Stimulated activated CD4-positive, alpha-beta T cell treated with anti-CD3 and anti-CD28 coated beads, Interleukin-15, amount 100 ng/mL, for 48 hours (primary cell): ENCODE measurements around the gene NINL.
"Not testable (repeated sequence)": the region's sequence is repeated elsewhere in the genome, so short reads cannot be mapped to it uniquely, and the experiment has no call there.

Experiments
- DNase-seq, 2 donors: peaks; one replicate each; pipeline ENCODE4 v3.0.0-alpha.2; 2020; ENCODE audit warnings: low read depth in 2 of 2

Gene NINL

DNA sequence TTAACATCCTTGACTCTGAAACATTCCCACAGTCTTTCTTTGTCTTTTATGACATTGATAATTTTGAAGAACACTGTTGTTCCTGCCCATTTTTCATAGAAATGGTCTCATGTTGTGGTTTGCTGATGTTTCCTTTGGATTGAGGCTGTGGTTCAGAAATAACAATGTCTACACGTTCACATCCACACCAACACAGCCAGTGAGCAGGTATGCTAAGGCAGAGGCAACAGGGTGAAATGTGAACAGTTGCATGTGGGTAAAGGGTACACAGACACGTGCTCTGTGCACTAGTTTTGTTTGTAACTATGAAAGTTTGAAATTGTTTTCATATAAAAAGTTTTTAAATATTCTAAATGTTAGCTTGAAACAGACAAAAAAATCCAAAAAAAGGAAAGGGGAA, 99.5 kb downstream of the NINL start:
- no peak for DNase-seq

DNA sequence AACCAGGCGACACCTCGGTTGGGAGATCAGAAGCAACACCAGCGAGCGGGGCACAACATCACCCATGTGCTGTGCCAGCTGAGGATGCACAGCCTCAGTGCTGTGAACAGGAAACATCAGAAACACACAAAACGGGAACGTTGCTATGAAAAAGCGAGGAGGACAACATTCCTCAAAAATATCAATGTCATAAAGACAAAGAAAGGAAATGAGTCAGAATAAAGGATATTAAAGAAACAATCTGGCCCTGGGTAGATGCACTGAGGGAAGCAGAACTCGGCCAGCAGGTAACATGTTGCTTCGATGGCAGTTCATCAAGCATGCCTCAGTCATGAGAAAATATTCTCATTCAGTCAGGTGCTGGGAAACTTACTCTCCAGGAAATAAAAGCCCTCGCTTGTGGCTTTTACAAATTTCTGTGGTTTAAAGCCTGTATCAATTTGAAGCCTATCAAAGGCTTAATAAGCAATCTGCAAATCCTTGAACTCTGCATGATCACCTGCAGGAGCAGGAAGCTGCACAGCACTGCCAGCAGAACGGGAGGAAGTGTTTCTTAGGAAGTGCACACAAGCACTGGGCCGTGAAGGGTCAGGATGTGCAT, 100.3 kb downstream of the NINL start:
- no peak for DNase-seq

DNA sequence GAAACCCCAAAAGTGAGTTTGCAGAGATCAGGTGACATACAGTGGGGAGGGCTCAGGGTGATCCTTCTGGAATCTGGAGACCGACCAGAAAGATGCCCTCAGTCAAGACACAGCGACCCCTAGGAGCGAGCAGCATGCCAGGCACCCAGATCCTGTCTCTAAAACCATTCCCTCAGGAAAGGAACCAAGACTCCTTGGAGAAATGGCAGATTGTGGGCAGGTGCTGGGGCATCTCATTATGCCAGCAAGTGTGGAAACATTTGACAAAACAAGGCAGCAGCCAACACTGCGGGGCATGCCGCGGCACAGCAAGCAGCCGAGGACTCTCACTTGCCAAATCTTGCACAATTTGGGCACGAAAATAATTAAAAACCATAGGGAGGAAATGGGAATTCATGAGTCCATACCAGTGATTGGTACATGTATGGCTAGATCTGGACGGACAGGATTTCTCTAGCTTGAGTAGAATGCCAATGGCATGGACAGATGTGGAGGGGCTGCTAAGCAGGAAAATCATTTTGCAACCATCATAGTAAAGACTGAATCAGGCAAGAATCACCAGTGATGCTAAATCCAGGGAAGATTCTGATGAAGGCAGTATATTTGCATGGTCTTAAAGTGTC, 101.0 kb downstream of the NINL start:
- no peak for DNase-seq

DNA sequence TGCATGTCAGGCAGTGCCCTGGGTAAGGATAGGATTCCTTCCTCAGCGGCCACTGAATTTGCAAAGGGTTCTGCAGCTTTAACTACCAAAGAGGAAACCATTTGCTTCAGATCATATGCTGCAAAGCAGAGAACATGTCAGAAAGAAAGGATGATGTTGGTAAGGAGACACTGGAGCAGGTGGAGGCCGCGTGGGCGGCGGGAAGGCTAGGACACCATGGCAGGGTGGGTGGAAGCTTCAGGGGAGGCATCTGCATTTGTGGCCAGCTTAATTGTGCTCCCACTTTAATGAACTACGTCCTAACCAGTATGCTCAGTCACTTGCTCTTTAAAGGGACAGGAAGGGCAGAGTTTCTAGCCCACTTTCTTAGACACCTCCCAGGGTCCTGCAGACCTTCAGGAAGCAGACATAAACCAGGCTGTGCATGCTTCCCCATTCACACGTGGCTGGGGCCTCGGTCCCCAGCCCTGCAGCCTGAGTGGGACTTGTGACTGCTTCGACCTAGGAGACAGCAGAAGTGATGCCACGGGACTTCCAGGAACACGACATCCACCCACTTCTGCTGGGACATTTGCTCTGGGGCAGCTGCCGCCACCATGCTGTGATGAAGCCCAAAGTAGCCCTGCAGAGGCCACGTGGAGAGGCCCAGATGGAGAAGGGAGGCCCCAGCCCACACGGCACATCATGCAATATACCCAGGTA, 101.7 kb downstream of the NINL start:
- no peak for DNase-seq

DNA sequence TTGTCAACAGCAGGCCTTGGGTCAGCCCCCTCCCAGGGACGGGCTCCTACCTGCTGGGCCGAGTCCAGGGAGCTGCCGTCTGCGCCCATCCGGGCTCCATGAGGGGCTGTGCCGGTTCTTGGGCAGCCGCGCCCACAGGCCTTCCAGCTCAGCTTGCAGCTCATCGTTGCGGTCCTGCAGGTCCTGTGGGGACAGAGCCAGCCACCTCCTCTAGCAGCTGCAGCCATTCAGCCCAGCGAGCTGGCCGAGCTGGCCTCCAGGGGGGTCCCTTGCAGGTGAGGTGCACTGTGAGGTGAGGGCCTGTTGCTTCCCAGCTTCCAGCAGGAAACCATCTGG, 103.4 kb downstream of the NINL start:
- DNase-seq = no peak

DNA sequence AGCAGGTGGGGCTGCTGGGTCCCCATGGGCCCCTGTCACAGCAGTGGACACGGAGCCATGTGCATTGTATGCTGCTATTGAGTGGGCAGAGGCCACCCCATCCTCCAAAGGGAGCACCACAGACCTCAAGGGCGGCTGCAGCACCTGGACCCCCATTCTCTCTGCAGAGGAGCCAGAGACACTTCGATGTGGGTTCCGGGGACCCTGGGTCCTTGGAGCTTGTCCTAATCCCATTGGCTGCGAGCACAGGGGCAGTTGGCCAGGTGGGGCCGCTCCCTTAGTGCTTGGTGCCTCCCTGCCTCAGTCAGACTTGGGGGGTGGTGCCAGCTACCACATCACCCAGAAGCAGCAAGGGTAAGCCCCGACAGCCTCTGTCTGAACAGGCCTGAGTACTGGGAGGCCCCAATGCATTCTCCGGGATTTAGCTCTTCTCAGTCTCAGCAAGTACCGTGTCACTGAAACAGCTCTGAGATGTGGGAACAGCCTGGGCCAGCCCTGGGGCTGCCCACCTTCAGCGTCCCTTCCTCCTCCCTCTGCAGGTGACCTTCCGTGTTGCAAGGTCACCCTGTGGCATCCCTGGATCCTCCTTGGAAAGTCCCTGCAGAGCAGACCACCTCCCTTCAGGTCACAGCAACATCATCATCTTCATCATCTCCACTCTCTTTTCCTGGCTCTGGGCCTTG, 104.0 kb downstream of the NINL start:
- no peak for DNase-seq

DNA sequence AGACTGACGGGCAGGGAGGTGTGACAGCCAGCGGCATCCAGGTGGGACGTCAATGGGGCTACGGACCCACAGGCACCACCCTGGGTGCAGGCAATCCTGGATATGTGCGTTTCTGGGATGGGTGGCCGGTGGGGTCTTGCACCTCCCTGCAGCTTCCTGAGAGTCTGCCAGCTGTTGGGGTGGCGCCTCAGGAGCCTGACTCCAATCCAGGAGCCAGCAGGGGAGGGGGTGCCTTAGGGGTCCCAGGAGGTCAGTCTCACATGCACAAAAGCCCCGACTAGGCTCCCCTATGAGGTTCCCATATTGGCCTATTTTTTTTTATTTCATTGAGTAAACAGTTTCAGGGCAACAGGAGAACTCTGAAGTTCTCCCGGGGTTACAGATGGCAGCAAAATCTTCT, 104.5 kb downstream of the NINL start:
- no peak for DNase-seq

DNA sequence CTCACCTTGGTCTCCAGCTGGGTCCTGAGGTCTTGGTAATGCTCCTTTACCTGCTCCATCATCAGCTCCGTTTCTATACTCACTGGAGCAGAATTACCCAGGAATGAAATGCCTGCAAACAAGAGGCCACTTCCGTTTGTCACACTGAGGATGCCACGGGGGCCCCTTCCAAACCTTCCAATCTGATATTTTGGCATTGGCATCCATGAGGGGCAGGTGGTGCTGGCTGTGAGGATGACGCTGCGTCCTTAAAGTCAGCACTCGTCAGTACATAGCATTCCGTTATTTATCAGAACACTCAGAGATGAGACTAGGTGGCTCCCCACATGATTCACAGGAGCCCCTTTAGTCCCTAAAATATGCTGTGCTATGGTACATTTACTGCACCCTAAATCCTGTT, 105.2 kb downstream of the NINL start:
- DNase-seq = no peak

DNA sequence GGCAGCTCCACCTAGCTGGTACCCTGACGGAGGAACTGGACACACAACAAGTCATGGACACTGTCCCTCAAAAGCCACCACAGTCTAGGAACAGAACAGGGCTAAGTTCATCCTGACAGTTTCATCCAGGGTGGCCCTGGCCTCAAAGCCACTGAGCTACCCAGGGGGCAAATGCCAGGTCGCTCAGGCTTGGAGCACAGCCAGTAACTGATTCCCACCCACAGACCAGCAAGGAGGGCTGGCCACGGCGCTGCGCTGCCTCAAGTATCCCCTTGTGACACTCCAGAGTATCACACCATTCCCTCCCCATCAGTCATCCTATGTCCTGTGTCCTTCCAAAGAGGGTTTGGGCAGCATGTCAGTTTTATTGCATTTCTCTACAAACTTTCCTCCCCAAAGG, 105.7 kb downstream of the NINL start:
- DNase-seq = no peak

DNA sequence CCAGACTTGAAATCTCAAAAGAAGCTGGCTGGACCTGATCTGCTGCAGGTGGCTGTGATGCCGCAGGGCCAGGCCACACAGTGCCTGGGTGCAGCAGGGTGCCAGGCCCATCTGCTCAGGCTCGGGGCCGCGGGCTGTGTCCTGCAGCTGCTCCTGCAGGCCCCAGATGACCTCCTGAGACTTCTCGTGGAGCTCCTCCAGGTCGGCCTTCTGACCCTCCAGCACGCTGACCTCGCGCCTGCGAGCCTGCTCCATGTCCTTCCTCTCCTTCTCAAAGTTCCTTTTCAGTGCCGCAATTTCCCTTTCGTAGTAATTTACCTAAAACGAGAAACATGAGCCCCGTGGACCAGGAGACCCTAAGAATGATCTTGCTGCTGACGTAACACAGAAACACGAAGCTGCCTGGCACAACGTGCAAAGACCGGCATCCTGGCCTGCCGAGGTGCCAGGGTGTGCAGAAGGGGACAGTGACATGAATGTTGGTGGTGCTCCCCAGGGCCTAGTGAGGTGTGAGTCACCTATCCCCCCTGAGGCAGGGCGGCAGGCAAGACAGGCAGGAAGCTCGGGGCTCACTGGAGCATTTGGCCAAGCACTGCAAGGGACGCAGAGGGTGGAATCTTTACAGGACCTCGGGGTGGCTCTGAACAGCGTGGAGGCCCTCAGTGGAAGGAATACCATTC, 106.3 kb downstream of the NINL start:
- no peak for DNase-seq

DNA sequence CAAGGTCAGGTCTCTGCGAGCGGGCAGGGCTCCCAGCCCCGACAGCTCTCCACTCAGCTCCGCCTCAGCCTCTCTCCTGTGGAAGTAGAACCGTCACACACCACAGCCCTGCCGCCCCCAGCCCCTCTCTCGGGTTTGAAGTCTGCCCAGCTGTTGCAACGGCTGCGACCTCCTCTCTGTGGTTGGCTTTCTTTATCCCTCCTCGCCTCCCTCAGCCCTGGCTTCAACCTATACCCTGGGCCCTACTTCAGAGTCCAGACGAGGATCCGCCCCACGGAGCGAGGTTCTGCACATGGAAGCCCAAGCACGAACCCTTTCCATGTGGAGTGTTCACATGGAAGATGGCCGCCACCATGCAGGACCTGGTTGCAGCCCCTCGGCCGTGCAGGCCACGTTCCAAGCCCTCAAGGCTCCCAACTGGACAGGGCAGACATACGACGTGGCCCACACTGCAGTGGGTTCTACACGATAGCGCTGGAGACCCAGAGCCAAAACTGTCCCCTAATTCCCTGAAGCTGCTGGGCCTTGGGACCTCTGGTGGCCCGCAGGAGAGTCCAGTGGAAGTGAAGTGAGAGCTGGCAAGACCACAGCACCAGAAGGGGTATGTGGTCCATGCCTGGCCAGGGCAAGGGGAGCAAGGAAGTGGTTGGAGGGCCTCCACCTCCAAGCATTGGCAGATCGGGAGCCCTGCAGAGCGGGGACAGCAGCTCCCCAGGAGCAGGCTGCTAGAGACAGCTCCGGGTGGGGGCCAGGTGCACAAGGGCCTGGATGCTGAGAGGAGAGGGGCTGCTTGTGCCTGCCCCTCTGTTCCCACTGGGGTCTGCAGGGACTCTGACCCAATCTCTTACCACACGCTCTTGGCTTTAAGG, 108.1 kb downstream of the NINL start:
- no peak for DNase-seq

DNA sequence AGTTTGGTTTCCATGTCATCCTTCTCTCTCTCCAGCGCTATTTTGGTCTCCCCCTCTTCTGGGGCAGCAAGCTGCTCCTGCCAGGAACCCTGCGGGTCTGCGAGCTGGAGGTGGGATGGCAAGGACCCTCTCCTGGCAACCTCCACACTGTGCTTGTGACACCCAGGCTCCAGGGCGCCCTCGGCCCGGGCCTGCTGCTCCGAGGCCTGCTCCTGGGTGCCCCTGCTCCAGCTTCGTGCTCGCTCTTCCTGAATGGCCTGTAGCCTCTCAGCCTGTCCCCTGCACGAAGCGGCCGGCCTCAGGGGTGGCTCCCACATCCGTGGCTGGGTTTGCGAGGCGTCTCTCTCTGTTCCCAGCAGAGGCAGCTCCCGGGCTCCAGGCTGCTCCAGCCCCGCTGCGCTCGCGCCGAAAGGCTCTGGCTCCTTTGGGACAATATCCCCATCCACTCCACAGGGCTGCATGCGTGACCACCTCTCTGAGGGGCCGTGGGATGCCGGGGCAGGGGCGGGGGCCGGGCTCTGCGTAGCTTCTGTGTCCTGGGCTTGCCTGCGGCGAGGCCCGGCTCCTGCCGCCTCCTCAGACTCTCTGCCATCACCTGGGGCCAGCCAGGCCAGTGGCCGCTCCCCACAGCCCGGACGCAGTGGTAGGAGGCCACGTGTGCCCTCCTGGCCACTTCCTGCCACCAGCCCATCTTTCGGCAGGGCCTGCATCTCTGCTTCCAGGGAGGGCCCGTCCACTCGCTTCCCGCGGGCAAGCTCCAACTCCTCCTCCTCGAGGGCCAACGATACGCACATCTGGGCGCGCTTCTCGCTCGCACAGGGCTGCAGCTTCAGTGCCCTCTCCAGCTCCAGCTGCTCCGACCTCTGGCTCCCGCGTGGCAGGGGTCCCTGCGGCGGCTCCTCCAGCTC, 109.0 kb downstream of the NINL start:
- no peak for DNase-seq

DNA sequence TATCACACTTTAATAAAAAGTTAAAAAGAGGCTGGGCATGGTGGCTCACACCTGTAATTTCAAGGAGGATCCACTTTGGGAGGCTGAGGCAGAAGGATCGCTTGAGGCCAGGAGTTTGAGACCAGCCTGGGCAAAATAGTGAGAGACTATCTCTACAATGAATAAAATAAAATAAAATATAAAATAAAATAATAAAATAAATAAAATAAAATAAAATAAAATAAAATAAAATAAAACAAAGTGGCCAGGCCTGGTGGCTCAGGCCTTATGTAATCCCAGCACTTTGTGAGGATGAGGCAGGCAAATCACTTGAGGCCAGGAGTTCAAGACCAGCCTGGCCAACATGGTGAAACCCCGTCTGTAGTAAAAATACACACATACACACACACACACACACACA, 112.0 kb downstream of the NINL start:
- DNase-seq = not testable (repeated sequence)

DNA sequence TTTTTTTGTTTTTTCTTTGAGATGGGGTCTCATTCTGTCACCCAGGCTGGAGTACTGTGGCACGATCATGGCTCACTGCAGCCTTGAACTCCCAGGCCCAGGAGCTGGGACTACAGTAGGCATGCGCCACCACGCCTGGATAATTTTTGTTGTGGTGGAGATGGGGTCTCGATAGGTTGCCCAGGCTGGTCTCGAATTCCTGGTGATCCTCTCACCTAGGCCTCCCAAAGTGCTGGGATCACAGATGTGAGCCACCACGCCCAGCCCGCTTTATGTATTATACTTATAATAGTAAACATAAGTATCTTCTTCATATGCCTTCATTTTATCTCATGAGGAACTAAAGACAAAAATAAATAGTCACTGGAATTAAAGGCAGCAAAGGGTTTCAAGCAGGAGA, 114.3 kb downstream of the NINL start:
- DNase-seq = no peak

DNA sequence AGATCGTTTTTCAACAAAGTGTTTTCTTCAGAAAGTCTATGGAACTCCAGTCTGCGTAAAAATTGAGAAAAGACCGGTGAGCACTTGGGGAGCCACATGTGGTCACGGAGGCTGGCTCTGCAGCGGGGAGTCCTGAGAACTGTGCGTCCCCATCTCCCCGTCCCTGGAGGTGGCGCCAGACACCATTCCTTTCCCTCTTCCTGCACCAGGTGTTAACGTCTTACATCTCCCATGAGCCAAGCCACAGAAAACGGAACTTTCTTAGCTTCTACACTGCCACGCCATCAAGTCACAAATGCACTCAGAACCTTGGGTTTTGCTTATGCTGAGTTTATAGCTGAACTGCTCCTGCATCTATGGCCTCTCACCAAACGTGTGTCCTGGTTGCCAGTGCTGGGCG, 115.3 kb downstream of the NINL start:
- DNase-seq = peak; percentile 14 to 25

DNA sequence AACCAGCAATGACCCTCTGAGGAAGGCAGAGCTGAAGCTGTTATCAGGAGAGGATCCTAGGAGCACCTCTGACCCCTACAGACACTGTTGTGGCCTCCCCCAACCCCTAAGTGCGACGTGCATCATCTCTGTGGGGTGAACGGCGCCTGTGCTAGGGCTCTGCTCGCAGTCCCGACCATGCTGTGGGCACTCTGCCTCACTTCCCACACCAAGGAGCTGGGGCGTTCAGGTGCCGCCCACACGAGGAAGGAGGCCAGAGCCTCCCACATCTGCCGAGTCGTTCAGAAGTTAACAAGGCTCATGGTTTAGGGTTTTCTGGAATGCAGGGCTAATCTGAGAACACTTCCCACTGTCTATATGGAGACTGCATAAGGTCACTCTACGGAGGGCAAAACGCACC, 115.8 kb downstream of the NINL start:
- DNase-seq = no peak

DNA sequence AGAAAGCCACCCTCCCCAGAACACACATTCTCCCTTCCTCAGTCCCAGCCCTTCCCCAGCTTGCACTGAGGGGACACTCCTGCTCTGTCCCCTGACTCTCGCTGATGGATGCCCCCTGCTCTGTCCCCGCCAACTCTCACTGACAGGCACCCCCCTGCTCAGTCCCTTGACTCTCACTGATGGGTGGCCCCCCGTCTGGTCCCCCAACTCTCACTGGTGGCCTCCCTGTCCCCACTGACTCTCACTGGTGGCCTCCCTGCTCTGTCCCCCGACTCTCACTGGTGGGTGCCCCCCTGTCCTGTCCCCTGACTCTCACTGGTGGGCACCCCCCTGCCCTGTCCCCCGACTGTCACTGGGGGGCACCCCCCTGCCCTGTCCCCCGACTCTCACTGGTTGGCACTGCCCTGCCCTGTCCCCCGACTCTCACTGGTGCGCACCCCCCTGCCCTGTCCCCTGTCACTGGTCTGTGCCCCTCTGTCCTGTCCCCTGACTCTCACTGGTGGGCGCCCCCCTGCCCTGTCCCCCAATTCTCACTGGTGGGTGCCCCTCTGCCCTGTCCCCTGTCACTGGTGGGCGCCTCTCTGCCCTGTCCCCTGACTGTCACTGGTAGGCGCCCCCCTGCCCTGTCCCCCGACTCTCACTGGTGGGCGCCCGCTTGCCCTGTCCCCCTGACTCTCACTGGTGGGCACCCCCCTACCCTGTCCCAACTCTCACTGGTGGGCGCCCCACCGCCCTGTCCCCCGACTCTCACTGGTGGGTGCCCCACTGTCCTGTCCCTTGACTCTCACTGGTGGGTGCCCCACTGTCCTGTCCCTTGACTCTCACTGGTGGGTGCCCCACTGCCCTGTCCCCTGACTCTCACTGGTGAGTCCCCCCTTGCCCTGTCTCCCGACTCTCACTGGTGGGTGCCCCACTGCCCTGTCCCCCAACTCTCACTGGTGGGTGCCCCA, 116.9 kb downstream of the NINL start:
- no peak for DNase-seq

DNA sequence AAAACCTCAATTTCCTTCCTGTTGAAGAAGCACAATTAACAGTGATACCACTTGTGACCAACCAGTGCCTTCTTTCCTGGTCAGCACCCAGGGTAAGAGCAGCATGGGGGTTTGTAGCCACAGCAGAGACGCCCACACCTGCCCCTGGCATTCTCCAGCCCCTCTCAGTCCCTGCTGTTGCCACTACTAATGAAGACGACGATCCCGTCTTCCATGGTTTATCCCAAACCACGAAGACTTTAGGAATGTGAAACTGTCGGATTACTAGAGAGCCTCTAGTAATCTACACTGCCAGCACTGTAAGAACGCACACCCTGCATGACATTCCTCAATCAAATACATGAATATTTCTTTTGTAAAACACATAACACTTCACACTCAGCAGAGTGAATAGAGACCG, 117.9 kb downstream of the NINL start:
- DNase-seq = no peak

DNA sequence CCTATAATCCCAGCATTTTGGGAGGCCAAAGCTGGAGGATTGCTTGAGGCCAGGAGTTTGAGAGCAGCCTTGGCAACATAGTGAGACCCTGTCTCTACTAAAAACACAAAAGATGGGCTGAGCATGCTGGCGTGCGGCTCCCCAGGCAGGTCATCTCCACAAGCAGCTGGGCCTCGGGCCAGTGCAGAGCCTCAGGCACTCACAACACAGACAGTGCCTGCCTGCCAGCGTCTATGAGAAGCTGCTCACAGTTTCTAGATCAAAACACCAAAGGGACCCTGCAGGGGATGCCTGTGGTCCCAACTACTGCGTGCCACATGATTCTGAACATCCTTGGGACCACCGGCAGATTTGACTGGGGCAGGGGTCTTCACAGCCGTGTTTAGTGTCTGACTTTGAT, 118.5 kb downstream of the NINL start:
- no peak for DNase-seq
